Measurements from ENCODE around the gene PDLIM1.

DNA sequence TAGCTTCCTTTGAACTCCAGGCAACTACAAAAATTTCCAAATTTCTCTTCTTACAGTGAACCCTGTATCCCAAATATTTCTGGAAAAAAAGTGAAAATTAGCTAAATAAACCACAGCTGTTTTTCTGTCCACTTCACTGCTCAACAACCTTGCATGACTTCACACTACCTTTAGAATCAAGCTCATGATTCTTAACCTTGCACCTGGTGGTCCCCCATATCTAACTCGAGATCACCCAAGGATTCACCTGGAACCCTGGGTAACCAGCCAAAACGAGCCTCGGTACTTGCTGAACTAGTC lies 47.5 kb downstream of the PDLIM1 start:
- TF ChIP-seq, protein P1, sequence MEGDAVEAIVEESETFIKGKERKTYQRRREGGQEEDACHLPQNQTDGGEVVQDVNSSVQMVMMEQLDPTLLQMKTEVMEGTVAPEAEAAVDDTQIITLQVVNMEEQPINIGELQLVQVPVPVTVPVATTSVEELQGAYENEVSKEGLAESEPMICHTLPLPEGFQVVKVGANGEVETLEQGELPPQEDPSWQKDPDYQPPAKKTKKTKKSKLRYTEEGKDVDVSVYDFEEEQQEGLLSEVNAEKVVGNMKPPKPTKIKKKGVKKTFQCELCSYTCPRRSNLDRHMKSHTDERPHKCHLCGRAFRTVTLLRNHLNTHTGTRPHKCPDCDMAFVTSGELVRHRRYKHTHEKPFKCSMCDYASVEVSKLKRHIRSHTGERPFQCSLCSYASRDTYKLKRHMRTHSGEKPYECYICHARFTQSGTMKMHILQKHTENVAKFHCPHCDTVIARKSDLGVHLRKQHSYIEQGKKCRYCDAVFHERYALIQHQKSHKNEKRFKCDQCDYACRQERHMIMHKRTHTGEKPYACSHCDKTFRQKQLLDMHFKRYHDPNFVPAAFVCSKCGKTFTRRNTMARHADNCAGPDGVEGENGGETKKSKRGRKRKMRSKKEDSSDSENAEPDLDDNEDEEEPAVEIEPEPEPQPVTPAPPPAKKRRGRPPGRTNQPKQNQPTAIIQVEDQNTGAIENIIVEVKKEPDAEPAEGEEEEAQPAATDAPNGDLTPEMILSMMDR (IDR thresholded peaks at IDR 0.05; ENCODE audit: low read length), result no peak
- no peak for TF ChIP-seq EZH2 (IDR thresholded peaks at IDR 0.05; ENCODE audit: borderline replicate concordance, low read length)
